CD4-positive, alpha-beta T cell treated with Interleukin-4 for 4 hours (primary cell): ENCODE data around the gene PIK3C2A.

Experiments
- DNase-seq: peaks from one replicate; pipeline ENCODE4 v3.0.0-alpha.2; 2020

The PIK3C2A gene

GRCh38 chr11:17159441-17159840, 48.3 kb downstream of the PIK3C2A start:
- no peak for DNase-seq
